GM10847 (cell line): ENCODE measurements around the gene CCN2.

Experiments
- POLR2A ChIP-seq: IDR thresholded peaks from 2 replicates; pipeline ENCODE4 v1.6.1; 2011; ENCODE audit not compliant: insufficient read length; ENCODE audit errors: extremely low read depth

Gene CCN2

GRCh38 chr6:131950767-131951575 lies at the start of gene CCN2:
CCN2 (minus strand) TSS chr6:131951372; CDS start chr6:131951172, 200 bp downstream.
- no peak for TF ChIP-seq POLR2A

GRCh38 chr6:132000296-132000695 lies 49.1 kb upstream of the CCN2 start:
- TF ChIP-seq POLR2A, result no peak

- TF ChIP-seq POLR2A, result no peak
Observed at GRCh38 chr6:131999545-132000146, 48.5 kb upstream of the CCN2 start.

- no peak for TF ChIP-seq POLR2A
Observed at GRCh38 chr6:131998255-131998982, 47.2 kb upstream of the CCN2 start.

GRCh38 chr6:131997429-131998153 lies 46.4 kb upstream of the CCN2 start:
- TF ChIP-seq POLR2A, result no peak

GRCh38 chr6:131995917-131996316 lies 44.7 kb upstream of the CCN2 start:
- TF ChIP-seq POLR2A, result no peak

GRCh38 chr6:131992557-131992956 lies 41.4 kb upstream of the CCN2 start:
- no peak for TF ChIP-seq POLR2A

GRCh38 chr6:131989036-131989435 lies 37.9 kb upstream of the CCN2 start:
- no peak for TF ChIP-seq POLR2A

- no peak for TF ChIP-seq POLR2A
Observed at GRCh38 chr6:131982740-131983259, 31.6 kb upstream of the CCN2 start.

- TF ChIP-seq POLR2A, result no peak
Observed at GRCh38 chr6:131981624-131981978, 30.4 kb upstream of the CCN2 start.

- TF ChIP-seq POLR2A, result no peak
Observed at GRCh38 chr6:131980791-131981623, 29.8 kb upstream of the CCN2 start.

GRCh38 chr6:131980338-131980790 lies 29.2 kb upstream of the CCN2 start:
- TF ChIP-seq POLR2A, result no peak

- no peak for TF ChIP-seq POLR2A
Observed at GRCh38 chr6:131979515-131980337, 28.6 kb upstream of the CCN2 start.

- TF ChIP-seq POLR2A, result no peak
Observed at GRCh38 chr6:131978522-131978921, 27.4 kb upstream of the CCN2 start.

GRCh38 chr6:131976545-131977061 lies 25.4 kb upstream of the CCN2 start:
- TF ChIP-seq POLR2A, result no peak
